Lung (tissue), 12 donors: Measurements from ENCODE around the gene UTP18. TPM values are rescaled to one million over a fixed set of nuclear protein-coding genes. Genes with fewer than 3 reads are reported as not detected.

ENCODE experiments used
- ATAC-seq: fragments of 200-7000 bp; cut with Tn5 transposase; one replicate; pipeline ENCODE4 v1.9.1; 2020; ENCODE audit warnings: moderate number of reproducible peaks; ENCODE audit not compliant: insufficient read depth, low FRiP score
- DNase-seq, 3 donors: peaks; one replicate each; pipeline ENCODE4 v3.0.0-alpha.2; 2013 to 2017
- H3K27ac ChIP-seq, 2 donors: one replicate each; pipeline ENCODE4 v1.5.1; 2013; ENCODE audit warnings: mild to moderate bottlenecking in 2 of 2, moderate library complexity in 2 of 2, control low read depth in 1 of 2, inconsistent platforms in 1 of 2, low read depth in 1 of 2, low read length in 1 of 2
- H3K27me3 ChIP-seq, 3 donors: one replicate each; pipeline ENCODE4 v1.5.1; 2013; ENCODE audit warnings: low read length in 2 of 3; ENCODE audit not compliant: control insufficient read depth in 3 of 3, insufficient read depth in 3 of 3
- H3K36me3 ChIP-seq, 4 donors: one replicate each; pipeline ENCODE4 v1.5.1; 2013; ENCODE audit warnings: low read length in 4 of 4, mild to moderate bottlenecking in 1 of 4, moderate library complexity in 1 of 4; ENCODE audit not compliant: control insufficient read depth in 4 of 4, insufficient read depth in 4 of 4
- H3K4me1 ChIP-seq, 5 donors: one replicate each; pipeline ENCODE4 v1.5.1; 2013; ENCODE audit warnings: low read length in 5 of 5, mild to moderate bottlenecking in 2 of 5, moderate library complexity in 1 of 5; ENCODE audit not compliant: control insufficient read depth in 5 of 5, insufficient read depth in 5 of 5
- H3K4me3 ChIP-seq: one replicate; pipeline ENCODE4 v1.5.1; 2013; ENCODE audit warnings: mild to moderate bottlenecking, control low read depth, moderate library complexity
- H3K9ac ChIP-seq, 2 donors: one replicate each; pipeline ENCODE4 v1.5.1; 2013; ENCODE audit warnings: low read length in 2 of 2, control low read depth in 1 of 2; ENCODE audit not compliant: insufficient read depth in 1 of 2
- H3K9me3 ChIP-seq, 4 donors: one replicate each; pipeline ENCODE4 v1.5.1; 2013; ENCODE audit warnings: low read length in 3 of 4, mild to moderate bottlenecking in 1 of 4, moderate library complexity in 1 of 4; ENCODE audit not compliant: control insufficient read depth in 4 of 4, insufficient read depth in 3 of 4
- WGBS, 2 donors: extraction: QIAGEN DNeasy Blood & Tissue Kit; methylation state at CpG; one replicate each; pipeline ENCODE4 v1.1.7; 2013; 5-methylcytosine and 5-hydroxymethylcytosine counted together
- polyA plus RNA-seq, 2 donors: library from polyadenylated mRNA; stranded (reverse); fragments of 200-250 nt; gene quantifications; one replicate each; pipeline ENCODE4 v1.2.1, GENCODE V29; 2013
- total RNA-seq, 2 donors: library from RNA; depleted of rRNA in 1 of 2; stranded (reverse); fragments of >200 nt in 1 of 2; gene quantifications; one replicate each; pipeline ENCODE4 v1.2.1, GENCODE V29; 2014 to 2021
- TF ChIP-seq, protein P1 (sequence below): IDR thresholded peaks from 2 replicates; pipeline ENCODE4 v1.5.1; 2012; ENCODE audit warnings: mild to moderate bottlenecking; ENCODE audit errors: control extremely low read depth, extremely low read depth
- donor health status: control.
- donor health status: control.
- donor health status: Bipolar disorder and iron deficiency.
- donor health status: healthy.
- donor health status: DM: yes; HTN: yes; CAD: no.

Gene UTP18
- total and polyA plus RNA-seq, 4 donors, result 19.2 to 40.3 (median 28.0) TPM

GRCh38 chr17:51238255-51238887, 22.0 kb upstream of the UTP18 start:
- no peak overlapping the region for H3K27ac ChIP-seq
- peaks cover 0 to 13% (median 2%) of the 10 kb centered on the region in 4 donors for H3K36me3 ChIP-seq
- no peak for ATAC-seq
- WGBS, 2 donors, result 24 to 51% methylated on average over 6 of the region's 6 CpGs
- TF ChIP-seq, protein P1, sequence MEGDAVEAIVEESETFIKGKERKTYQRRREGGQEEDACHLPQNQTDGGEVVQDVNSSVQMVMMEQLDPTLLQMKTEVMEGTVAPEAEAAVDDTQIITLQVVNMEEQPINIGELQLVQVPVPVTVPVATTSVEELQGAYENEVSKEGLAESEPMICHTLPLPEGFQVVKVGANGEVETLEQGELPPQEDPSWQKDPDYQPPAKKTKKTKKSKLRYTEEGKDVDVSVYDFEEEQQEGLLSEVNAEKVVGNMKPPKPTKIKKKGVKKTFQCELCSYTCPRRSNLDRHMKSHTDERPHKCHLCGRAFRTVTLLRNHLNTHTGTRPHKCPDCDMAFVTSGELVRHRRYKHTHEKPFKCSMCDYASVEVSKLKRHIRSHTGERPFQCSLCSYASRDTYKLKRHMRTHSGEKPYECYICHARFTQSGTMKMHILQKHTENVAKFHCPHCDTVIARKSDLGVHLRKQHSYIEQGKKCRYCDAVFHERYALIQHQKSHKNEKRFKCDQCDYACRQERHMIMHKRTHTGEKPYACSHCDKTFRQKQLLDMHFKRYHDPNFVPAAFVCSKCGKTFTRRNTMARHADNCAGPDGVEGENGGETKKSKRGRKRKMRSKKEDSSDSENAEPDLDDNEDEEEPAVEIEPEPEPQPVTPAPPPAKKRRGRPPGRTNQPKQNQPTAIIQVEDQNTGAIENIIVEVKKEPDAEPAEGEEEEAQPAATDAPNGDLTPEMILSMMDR, result no peak
- peak in 1 of 3 donors; percentile 4 for DNase-seq
- no peak overlapping the region for H3K4me3 ChIP-seq
- H3K9ac ChIP-seq, result no peak overlapping the region
- no peaks in the 10 kb centered on the region for H3K27me3 ChIP-seq
- no peaks in the 10 kb centered on the region for H3K4me1 ChIP-seq
- H3K9me3 ChIP-seq, result no peaks in the 10 kb centered on the region

GRCh38 chr17:51240275-51240674, 20.1 kb upstream of the UTP18 start:
- WGBS, 2 donors, result 92 to 93% methylated on average over 2 of the region's 2 CpGs
- TF ChIP-seq, protein P1, result no peak
- no peak overlapping the region for H3K4me3 ChIP-seq
- H3K36me3 ChIP-seq, result peaks cover 0 to 14% (median 3%) of the 10 kb centered on the region in 4 donors
- DNase-seq (no peak), ATAC-seq (no peak)
- H3K9me3 ChIP-seq, result no peaks in the 10 kb centered on the region
- no peak overlapping the region for H3K9ac ChIP-seq
- H3K4me1 ChIP-seq, result peaks cover 0 to 3% (median 0%) of the 10 kb centered on the region in 5 donors
- H3K27ac ChIP-seq, result no peak overlapping the region
- H3K27me3 ChIP-seq, result no peaks in the 10 kb centered on the region

DNA sequence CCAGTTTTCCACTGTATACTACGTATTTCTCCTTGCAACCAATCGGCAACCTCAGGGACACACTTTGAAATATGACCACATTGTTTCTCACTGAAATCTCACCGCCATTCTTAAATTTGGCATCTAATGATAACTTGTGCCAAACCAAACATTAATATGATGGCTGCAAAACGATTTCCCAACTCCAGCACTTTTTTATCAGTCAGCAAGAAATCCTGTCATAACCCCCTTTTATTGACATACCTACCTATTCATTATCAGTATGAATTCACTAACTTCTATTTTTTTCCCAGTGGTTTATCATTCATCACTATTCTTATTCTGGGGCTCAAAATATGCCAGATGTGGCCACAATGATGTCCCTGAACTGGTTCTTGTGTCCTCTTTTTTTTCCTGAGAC, 16.3 kb upstream of the UTP18 start:
- 64 to 82% methylated on average over 4 of the region's 4 CpGs for WGBS, 2 donors
- no peak overlapping the region for H3K4me3 ChIP-seq
- peaks cover 0 to 3% (median 0%) of the 10 kb centered on the region in 5 donors for H3K4me1 ChIP-seq
- no peak for DNase-seq
- no peaks in the 10 kb centered on the region for H3K27me3 ChIP-seq
- no peaks in the 10 kb centered on the region for H3K9me3 ChIP-seq
- TF ChIP-seq, protein P1, result no peak
- H3K9ac ChIP-seq, result no peak overlapping the region
- no peak for ATAC-seq
- H3K27ac ChIP-seq, result no peak overlapping the region
- peaks cover 0 to 3% (median 1%) of the 10 kb centered on the region in 4 donors for H3K36me3 ChIP-seq

DNA sequence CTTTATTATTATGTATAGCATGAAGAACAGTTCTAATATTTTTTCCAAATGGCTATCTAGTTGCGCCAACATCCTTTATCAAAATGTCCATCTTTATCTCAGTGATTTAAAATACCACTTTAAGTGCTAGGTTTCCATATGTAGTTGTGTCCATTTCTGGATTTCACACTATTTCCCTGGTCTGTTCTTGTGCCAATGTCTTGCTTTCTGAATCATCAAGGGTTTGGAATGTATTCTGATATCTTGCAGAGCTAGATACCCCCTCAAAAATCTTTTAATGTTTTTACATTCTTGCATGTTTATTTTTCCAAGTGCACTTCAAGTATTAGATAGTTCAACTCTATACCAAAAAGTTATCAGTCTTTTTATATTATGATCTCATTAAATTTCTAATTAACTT, 14.8 kb upstream of the UTP18 start:
- H3K27ac ChIP-seq, result no peak overlapping the region
- H3K36me3 ChIP-seq, result peaks cover 0 to 5% (median 4%) of the 10 kb centered on the region in 4 donors
- peaks cover 0 to 3% (median 0%) of the 10 kb centered on the region in 5 donors for H3K4me1 ChIP-seq
- H3K9me3 ChIP-seq, result no peaks in the 10 kb centered on the region
- TF ChIP-seq, protein P1, result no peak
- no peaks in the 10 kb centered on the region for H3K27me3 ChIP-seq
- ATAC-seq (no peak), DNase-seq (no peak)
- H3K9ac ChIP-seq, result no peak overlapping the region
- no peak overlapping the region for H3K4me3 ChIP-seq
- WGBS, 2 donors, result 98% methylated on average over 1 of the region's 1 CpG
